GM10248 (cell line): ENCODE measurements around the gene PTPRN2.

Experiments
- CTCF ChIA-PET: fragments of 300-600 bp; sonication (Branson Sonifier 250); formaldehyde crosslinking; extraction: SDS; loops from one replicate; lab custom pipeline; 2021; ENCODE audit warnings: antibody characterized with exemption; lab: Yijun Ruan, JAX
- POLR2A ChIA-PET: fragments of 350-650 bp; sonication (Branson Sonifier 250); formaldehyde crosslinking; extraction: SDS; loops from one replicate; lab custom pipeline; 2020; ENCODE audit warnings: antibody characterized with exemption; lab: Yijun Ruan, JAX
- DNase-seq: peaks from one replicate; pipeline ENCODE4 v3.0.0; 2012; ENCODE audit errors: extremely low spot score
- TF ChIP-seq, protein P1 (sequence below): IDR thresholded peaks from 2 replicates; pipeline ENCODE4 v1.5.1; 2012; ENCODE audit warnings: mild to moderate bottlenecking, low read depth; ENCODE audit errors: extremely low read depth, missing control alignments, control extremely low read depth

Gene PTPRN2

DNA sequence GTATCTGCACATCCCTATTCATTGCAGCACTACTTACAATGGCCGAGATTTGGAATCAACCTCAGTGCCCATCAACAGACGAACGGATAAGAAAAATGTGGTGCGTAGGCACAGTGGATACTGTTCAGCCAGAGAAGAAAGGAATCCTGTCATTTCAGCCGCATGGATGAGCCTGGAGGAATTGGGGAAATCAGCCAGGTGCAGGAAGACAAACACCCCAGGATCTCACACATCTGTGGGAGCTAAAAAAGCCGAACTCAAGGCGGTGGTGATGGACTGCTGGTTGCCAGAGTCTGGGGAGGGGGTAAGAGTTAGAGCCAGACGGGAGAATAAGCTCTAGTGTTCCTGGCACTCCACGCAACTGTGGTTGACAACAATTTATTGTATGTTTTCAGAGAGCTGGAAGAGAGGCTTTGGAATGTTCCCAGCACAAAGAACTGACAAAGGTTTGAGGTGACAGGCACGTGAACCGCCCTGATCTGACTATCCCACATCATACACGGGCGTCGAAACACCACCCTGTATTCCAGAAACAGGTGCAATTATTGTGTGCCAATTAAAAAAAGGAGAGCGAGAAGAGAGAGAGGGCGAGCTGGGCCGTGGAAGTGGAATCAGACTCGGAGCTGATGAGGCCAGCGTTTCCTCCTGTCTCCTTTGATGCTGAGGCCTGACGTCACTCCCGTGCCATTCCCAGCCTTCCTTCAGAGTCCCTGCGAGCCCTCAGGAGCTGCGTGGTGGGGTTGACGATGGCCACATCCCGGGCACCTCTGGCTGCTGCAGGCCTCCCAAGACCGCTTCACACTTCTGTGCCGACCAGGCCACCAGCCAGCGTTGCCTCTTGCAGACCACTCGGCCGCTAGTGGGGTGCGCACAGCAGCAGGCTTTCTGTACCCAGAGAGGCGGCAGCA, 1061.4 kb downstream of the PTPRN2 start:
- no peak for DNase-seq
- ChIA-PET POLR2A (no interaction called here), CTCF (no interaction called here)
- TF ChIP-seq, protein P1, sequence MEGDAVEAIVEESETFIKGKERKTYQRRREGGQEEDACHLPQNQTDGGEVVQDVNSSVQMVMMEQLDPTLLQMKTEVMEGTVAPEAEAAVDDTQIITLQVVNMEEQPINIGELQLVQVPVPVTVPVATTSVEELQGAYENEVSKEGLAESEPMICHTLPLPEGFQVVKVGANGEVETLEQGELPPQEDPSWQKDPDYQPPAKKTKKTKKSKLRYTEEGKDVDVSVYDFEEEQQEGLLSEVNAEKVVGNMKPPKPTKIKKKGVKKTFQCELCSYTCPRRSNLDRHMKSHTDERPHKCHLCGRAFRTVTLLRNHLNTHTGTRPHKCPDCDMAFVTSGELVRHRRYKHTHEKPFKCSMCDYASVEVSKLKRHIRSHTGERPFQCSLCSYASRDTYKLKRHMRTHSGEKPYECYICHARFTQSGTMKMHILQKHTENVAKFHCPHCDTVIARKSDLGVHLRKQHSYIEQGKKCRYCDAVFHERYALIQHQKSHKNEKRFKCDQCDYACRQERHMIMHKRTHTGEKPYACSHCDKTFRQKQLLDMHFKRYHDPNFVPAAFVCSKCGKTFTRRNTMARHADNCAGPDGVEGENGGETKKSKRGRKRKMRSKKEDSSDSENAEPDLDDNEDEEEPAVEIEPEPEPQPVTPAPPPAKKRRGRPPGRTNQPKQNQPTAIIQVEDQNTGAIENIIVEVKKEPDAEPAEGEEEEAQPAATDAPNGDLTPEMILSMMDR, result no peak

DNA sequence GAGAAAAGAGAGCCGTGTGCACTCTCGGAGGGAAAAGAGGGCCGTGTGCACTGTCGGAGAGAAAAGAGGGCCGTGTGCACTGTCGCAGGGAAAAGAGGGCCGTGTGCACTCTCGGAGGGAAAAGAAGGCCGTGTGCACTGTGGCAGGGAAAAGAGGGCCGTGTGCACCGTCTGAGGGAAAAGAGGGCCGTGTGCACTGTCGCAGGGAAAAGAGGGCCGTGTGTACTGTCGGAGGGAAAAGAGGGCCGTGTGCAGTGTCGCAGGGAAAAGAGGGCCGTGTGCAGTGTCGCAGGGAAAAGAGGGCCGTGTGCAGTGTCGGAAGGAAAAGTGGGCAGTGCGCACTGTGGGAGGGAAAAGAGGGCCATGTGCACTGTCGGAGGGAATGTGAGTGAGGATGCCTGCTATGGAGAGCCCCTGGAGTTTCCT, 1062.1 kb downstream of the PTPRN2 start:
- no peak for DNase-seq
- TF ChIP-seq, protein P1, result no peak
- POLR2A ChIA-PET, result no interaction called here
- CTCF ChIA-PET, result no interaction called here

DNA sequence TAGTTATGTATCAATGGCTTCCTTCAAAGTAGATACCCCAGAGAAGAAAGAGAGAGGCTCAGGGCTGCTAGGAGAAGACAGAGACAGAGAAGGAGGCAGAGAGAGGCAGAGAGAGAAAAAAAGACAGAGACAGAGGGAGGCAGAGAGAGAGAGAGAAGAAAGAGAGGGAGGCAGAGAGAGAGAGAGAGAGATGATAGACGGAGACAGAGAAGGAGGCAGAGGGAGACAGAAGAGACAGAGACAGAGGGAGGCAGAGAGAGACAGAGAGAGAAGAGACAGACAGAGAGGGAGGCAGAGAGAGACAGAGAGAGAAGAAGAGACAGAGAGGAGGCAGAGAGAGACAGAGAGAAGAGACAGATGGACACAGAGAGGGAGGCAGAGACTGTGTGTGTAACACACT, 1062.9 kb downstream of the PTPRN2 start:
- TF ChIP-seq, protein P1, result no peak
- ChIA-PET POLR2A (no interaction called here), CTCF (no interaction called here)
- no peak for DNase-seq

DNA sequence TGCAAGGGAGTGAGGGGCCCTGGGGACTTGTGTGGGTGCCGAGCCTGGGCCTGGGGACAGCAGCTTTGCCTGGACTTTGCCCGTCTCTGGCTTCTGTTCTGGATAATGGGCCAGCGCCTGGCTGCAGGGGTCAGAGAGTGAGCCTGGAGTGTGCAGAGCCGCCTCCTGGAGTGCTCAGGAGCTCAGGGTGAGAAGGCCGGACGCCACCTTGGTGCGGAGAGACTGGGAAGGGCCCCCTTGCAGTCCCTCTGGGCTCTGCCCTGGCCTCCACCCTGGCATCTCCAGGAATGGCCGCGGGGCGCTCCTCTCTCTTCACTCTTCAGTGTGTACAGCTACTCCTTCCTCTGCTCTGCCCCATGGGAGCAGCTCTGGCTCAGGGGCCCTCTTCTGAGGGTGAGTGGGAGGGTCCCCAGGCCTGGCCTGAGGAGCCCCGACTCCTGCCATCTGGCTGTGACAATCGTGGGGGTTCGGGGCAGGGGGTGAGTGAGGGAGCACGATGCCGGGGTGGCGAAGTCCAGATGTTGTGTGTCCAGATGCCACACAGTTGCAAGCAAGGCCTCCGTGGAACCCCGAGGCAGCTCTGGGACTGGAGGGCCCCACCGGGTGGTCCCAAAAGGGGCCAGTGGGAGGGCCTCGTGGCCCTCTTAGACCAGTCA, 1063.7 kb downstream of the PTPRN2 start:
- ChIA-PET POLR2A (no interaction called here), CTCF (no interaction called here)
- no peak for DNase-seq
- TF ChIP-seq, protein P1, result no peak

DNA sequence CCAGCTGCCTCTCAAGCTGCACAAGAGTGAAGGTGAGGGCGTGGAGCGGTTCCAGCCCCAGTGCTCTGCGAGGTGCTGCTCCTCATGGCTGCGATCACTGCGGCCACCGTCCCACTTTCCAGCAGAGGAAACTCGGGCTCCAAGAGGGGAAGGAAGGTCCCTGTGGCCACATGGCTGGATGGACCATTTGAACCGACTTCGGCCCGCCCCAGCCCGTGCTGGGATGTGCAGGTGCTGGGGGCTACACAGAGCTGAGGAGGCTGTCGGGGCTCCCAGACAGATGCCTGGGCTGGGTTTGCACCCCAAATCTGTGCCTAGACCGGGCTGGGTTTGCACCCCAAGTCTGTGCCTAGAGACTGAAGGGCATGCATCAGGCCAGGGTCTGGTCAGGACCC, 1064.3 kb downstream of the PTPRN2 start:
- ChIA-PET CTCF (no interaction called here), POLR2A (no interaction called here)
- no peak for DNase-seq
- TF ChIP-seq, protein P1, result no peak

DNA sequence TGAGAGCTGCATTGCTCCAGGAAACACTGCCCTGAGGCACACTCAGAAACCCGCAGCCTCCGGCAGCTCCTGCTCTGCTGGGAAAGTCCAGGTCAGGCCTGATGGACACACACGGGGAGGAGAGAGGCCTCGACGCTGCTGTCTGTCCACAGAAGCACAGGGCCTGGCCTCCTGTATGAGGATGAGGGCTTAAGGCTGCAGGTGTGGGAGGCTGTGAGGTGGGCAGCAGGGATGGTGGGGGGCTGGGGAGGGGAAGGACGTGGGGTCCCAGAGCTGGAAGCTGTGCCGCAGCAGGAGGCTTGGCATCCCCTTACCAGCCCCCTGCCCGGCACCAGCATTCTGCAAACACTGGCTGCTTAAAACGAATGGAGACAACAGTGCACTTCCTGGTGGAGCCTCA, 1064.7 kb downstream of the PTPRN2 start:
- POLR2A ChIA-PET, result no interaction called here
- CTCF ChIA-PET, result no interaction called here
- TF ChIP-seq, protein P1, result no peak
- DNase-seq, result no peak
